Sigmoid colon (tissue), 7 donors: ENCODE measurements around the gene ARRDC5. TPM values are rescaled to one million over a fixed set of nuclear protein-coding genes. Genes with fewer than 3 reads are reported as not detected.
"Not testable (repeated sequence)": the region's sequence is repeated elsewhere in the genome, so short reads cannot be mapped to it uniquely, and the experiment has no call there.

Experiments used
- DNase-seq: peaks from one replicate; pipeline ENCODE4 v3.0.0-alpha.2; 2019
- H3K27ac ChIP-seq, 4 donors: fragments of 200-600 bp; sonication (generic); one replicate each; pipeline ENCODE4 v1.5.1; 2016 to 2019; ENCODE audit warnings: mild to moderate bottlenecking in 1 of 4
- H3K27me3 ChIP-seq, 3 donors: fragments of 200-600 bp; sonication (generic); one replicate each; pipeline ENCODE4 v1.5.1; 2019; ENCODE audit warnings: mild to moderate bottlenecking in 1 of 3
- H3K36me3 ChIP-seq, 4 donors: fragments of 200-600 bp; sonication (generic); one replicate each; pipeline ENCODE4 v1.5.1; 2016 to 2019
- H3K4me1 ChIP-seq, 4 donors: fragments of 200-600 bp; sonication (generic); one replicate each; pipeline ENCODE4 v1.5.1; 2017 to 2019
- H3K4me3 ChIP-seq, 4 donors: fragments of 200-600 bp; sonication (generic); one replicate each; pipeline ENCODE4 v1.5.1; 2017 to 2019; ENCODE audit warnings: mild to moderate bottlenecking in 2 of 4, moderate library complexity in 1 of 4
- H3K9me3 ChIP-seq, 4 donors: fragments of 200-600 bp in 3 of 4; sonication (generic) in 3 of 4; one replicate each; pipeline versions ENCODE4 v1.5.1 to v1.6.1; 2013 to 2019
- CTCF ChIP-seq, 4 experiments: fragments of 450-650 bp in 3 of 4; fragments of 200-600 bp in 1 of 4; IDR thresholded peaks; one replicate each; pipeline ENCODE4 v1.5.1; 2016 to 2019; ENCODE audit warnings: antibody characterized with exemption in 4 of 4, mild to moderate bottlenecking in 3 of 4, moderate library complexity in 2 of 4
- EP300 ChIP-seq, 4 donors: sonication (generic); formaldehyde crosslinking; IDR thresholded peaks; one replicate each; pipeline ENCODE4 v1.6.1; 2017; ENCODE audit warnings: antibody characterized with exemption in 4 of 4
- POLR2A ChIP-seq, 2 donors: fragments of 450-650 bp; IDR thresholded peaks; one replicate each; pipeline ENCODE4 v1.6.1; 2016; ENCODE audit warnings: antibody characterized with exemption in 2 of 2, mild to moderate bottlenecking in 2 of 2, moderate library complexity in 2 of 2
- POLR2AphosphoS5 ChIP-seq, 4 donors: sonication (generic); formaldehyde crosslinking; IDR thresholded peaks; one replicate each; pipeline ENCODE4 v1.6.1; 2017; ENCODE audit warnings: antibody characterized with exemption in 4 of 4
- WGBS, 2 donors: extraction: QIAGEN DNeasy Blood & Tissue Kit; methylation state at CpG; one replicate each; pipeline ENCODE4 v1.1.7; 2013; 5-methylcytosine and 5-hydroxymethylcytosine counted together
- intact Hi-C: fragments of 100-400 bp; cut with DNase I; formaldehyde crosslinking; loops from one replicate; pipeline ENCODE4 v1.15.1; 2023
- polyA plus RNA-seq, 3 donors: library from polyadenylated mRNA; stranded (reverse); fragments of 200-250 nt; gene quantifications; one replicate each; pipeline ENCODE4 v1.2.3, GENCODE V29; 2013
- small RNA-seq, 3 donors: library from RNA; depleted of rRNA; stranded (forward); fragments of <200 nt; gene quantifications; one replicate each; pipeline ENCODE3, GENCODE V24; 2016
- total RNA-seq, 4 donors: library from RNA; depleted of rRNA; stranded (reverse); fragments of >200 nt; gene quantifications; one replicate each; pipeline ENCODE4 v1.1.0, GENCODE V29; 2016
- donor health status: healthy with polysubstance abuse.
- donor health status: Bipolar disorder and iron deficiency.
- donor health status: healthy.

The ARRDC5 gene
- total and polyA plus RNA-seq, 7 donors = 0.27 to 1.1 (median 0.85) TPM; not detected in 3

GRCh38 chr19:4847190-4847973 is 55.3 kb downstream of the ARRDC5 start:
- Histone ChIP-seq H3K4me1 (peaks cover 0 to 4% (median 0%) of the 10 kb centered on the region in 4 donors), H3K27me3 (no peaks in the 10 kb centered on the region), H3K9me3 (no peaks in the 10 kb centered on the region), H3K27ac (no peak overlapping the region), H3K4me3 (no peak overlapping the region), H3K36me3 (peaks cover 0 to 65% (median 23%) of the 10 kb centered on the region in 4 donors)
- DNase-seq = no peak
- intact Hi-C loops = no loop called here
- 94 to 96% methylated on average over 23 of the region's 23 CpGs for WGBS, 2 donors
- TF ChIP-seq CTCF (IDR thresholded peaks at IDR 0.05) (no peak), POLR2AphosphoS5 (IDR thresholded peaks at IDR 0.05) (no peak), EP300 (IDR thresholded peaks at IDR 0.05) (no peak), POLR2A (IDR thresholded peaks at IDR 0.05) (no peak)

GRCh38 chr19:4845975-4846374 is 56.7 kb downstream of the ARRDC5 start:
- H3K4me1 ChIP-seq, H3K27me3 ChIP-seq, H3K4me3 ChIP-seq, intact Hi-C loops, H3K9me3 ChIP-seq: not testable (repeated sequence)
- Histone ChIP-seq H3K27ac (peak overlapping the region; percentile 49 to 60 (median 56)), H3K36me3 (peaks cover 0 to 61% (median 21%) of the 10 kb centered on the region in 4 donors)
- WGBS, 2 donors = 69 to 75% methylated on average over 9 of the region's 9 CpGs
- DNase-seq = peak; percentile 77

- intact Hi-C loops = no loop called here
- 72 to 82% methylated on average over 10 of the region's 10 CpGs for WGBS, 2 donors
- TF ChIP-seq CTCF (IDR thresholded peaks at IDR 0.05) = no peak
- TF ChIP-seq POLR2A (IDR thresholded peaks at IDR 0.05) = no peak
- TF ChIP-seq POLR2AphosphoS5 (IDR thresholded peaks at IDR 0.05) = peak; percentile 27 to 71 (median 68)
- Histone ChIP-seq H3K36me3 (peaks cover 0 to 61% (median 22%) of the 10 kb centered on the region in 4 donors), H3K9me3 (no peaks in the 10 kb centered on the region), H3K4me3 (no peak overlapping the region), H3K4me1 (peaks cover 0 to 4% (median 0%) of the 10 kb centered on the region in 4 donors), H3K27ac (peak overlapping the region; percentile 55 to 60 (median 56)), H3K27me3 (no peaks in the 10 kb centered on the region)
- DNase-seq = peak; percentile 90
Observed at GRCh38 chr19:4844348-4845179, 58.1 kb downstream of the ARRDC5 start.

GRCh38 chr19:4843647-4843965 is 59.1 kb downstream of the ARRDC5 start:
- H3K4me1 ChIP-seq = peaks cover 0 to 4% (median 0%) of the 10 kb centered on the region in 4 donors
- H3K36me3 ChIP-seq = peaks cover 0 to 60% (median 18%) of the 10 kb centered on the region in 4 donors
- no peaks in the 10 kb centered on the region for H3K27me3 ChIP-seq
- intact Hi-C loops = no loop called here
- H3K4me3 ChIP-seq = no peak overlapping the region
- H3K9me3 ChIP-seq = no peaks in the 10 kb centered on the region
- no peak overlapping the region for H3K27ac ChIP-seq
- WGBS, 2 donors = 93 to 96% methylated on average over 6 of the region's 6 CpGs
- TF ChIP-seq POLR2A (IDR thresholded peaks at IDR 0.05) (no peak), CTCF (IDR thresholded peaks at IDR 0.05) (no peak), POLR2AphosphoS5 (IDR thresholded peaks at IDR 0.05) (no peak), EP300 (IDR thresholded peaks at IDR 0.05) (no peak)
- DNase-seq = no peak

Small RNA genes lying within 50 kb of the gene (small RNA-seq; reads per million reads assigned to genes)
- 0 reads per million in 3 donors for gene MIR4747

Other genes with a start within 250 kb of the ARRDC5 start
- 10 to 100 TPM; 25.7 to 37.4 (median 34.0) TPM for gene MYDGF, start 232.6 kb downstream of the ARRDC5 start, total RNA-seq
- gene MYDGF, start 232.6 kb downstream of the ARRDC5 start, polyA plus RNA-seq = 100 to 1,000 TPM in 1 of 3 donors, 10 to 100 TPM in 2; 34.2 to 200 (median 55.3) TPM
- gene DPP9, start 179.1 kb downstream of the ARRDC5 start, total RNA-seq = 10 to 100 TPM; 29.6 to 90.6 (median 40.5) TPM
- 10 to 100 TPM; 27.6 to 62.6 (median 31.7) TPM for gene DPP9, start 179.1 kb downstream of the ARRDC5 start, polyA plus RNA-seq
- gene FEM1A, start 111.2 kb downstream of the ARRDC5 start, total RNA-seq = 10 to 100 TPM; 10.2 to 12.9 (median 11.8) TPM
- 1 to 10 TPM; 3.0 to 6.9 (median 5.3) TPM for gene FEM1A, start 111.2 kb downstream of the ARRDC5 start, polyA plus RNA-seq
- 1 to 10 TPM; 3.9 to 5.3 (median 4.6) TPM for gene TICAM1, start 71.2 kb downstream of the ARRDC5 start, total RNA-seq
- gene TICAM1, start 71.2 kb downstream of the ARRDC5 start, polyA plus RNA-seq = 10 to 100 TPM; 17.4 to 49.0 (median 20.8) TPM
- gene PLIN3, start 35.2 kb downstream of the ARRDC5 start, total RNA-seq = 10 to 100 TPM; 20.3 to 34.2 (median 26.7) TPM
- 100 to 1,000 TPM; 111 to 191 (median 112) TPM for gene PLIN3, start 35.2 kb downstream of the ARRDC5 start, polyA plus RNA-seq
- gene UHRF1, start 6.6 kb upstream of the ARRDC5 start, total RNA-seq = 1 to 10 TPM in 3 of 4 donors, under 1 TPM in 1; 0.36 to 1.7 (median 1.4) TPM
- 10 to 100 TPM in 1 of 3 donors, 1 to 10 TPM in 2; 1.2 to 10.5 (median 2.1) TPM for gene UHRF1, start 6.6 kb upstream of the ARRDC5 start, polyA plus RNA-seq
- 10 to 100 TPM; 20.7 to 46.5 (median 28.8) TPM for gene KDM4B, start 66.2 kb upstream of the ARRDC5 start, total RNA-seq
- 10 to 100 TPM in 2 of 3 donors, 1 to 10 TPM in 1; 7.2 to 24.0 (median 11.3) TPM for gene KDM4B, start 66.2 kb upstream of the ARRDC5 start, polyA plus RNA-seq